CD1c-positive myeloid dendritic cell (primary cell): ENCODE results near the gene GPNMB.

Experiments
- DNase-seq: peaks from one replicate; pipeline ENCODE4 v3.0.0-alpha.2; 2016; ENCODE audit errors: extremely low spot score

The GPNMB gene

DNA sequence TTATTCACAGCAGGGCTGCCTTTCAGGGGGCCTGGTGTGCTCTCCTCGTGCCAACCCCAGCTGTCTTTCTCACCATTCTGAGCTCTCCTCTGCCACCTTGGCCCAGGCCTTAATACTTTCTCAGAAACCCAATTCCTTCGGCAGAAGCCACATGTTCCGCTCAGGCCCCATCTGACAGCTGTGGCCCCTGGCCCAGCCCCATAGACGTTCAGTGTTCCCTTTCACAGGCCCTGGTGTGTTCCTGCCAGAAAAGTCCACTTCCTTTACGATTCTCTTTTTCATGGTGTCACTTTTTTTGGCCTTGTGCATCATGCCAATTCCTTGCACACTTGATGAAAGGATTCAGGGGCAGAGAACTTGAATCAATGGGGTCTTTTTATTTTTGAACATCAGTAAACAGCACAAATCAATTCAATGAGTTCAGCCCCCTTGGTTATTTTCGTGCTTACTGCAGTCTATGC is 15.9 kb upstream of the GPNMB start:
- DNase-seq = no peak

DNA sequence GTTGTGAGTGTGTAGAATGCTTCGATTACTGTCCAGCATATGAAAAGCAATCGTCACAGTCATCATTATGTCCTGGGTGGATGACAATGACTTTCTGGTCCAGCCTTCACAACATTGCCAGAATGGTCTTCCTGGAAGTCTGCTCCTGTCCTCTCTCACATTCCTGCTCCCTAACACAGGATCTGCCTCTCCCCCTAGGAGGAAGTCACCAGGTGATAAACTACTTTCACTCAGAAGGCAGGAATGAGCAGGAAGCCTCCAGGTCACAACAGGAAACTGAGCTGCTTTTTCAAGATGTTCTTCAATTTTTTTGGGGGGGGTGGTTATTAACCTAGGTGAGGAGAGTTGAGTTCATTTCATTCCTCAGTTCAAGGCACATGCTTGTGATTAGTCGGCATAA is 13.6 kb upstream of the GPNMB start:
- no peak for DNase-seq

DNA sequence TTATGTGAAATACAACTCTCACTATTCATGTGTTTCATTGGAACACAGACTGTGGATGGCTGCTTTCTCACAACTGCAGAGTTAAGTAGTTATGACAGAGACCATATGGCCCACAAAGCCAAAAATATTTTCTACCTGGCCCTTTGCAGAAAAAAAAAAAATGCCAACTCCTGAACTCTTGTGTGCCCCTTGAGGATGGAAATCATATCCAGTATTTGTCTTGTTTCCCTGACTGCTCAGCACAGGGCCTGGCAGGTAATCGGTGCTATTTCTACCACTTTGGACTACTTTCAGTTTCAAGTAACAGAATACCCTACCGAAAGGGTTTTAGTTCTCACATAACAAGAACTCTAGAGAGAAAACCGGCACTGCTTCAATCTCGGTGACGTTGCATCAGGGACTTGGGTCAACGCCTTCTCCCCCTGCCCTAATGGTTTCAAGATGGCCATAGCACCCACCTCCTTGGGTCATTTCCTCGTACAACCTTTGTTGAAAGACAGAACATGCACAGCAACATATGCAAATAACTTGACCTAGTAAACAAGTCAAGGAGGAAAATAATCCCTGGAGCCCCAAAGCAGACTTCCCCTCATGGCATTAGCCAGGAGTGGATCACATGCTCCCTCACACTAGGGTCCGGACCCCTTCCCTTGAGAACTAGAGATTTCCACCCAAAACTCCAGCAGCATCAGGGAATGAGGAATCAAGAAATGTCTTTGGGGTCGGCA is 11.8 kb upstream of the GPNMB start:
- no peak for DNase-seq

DNA sequence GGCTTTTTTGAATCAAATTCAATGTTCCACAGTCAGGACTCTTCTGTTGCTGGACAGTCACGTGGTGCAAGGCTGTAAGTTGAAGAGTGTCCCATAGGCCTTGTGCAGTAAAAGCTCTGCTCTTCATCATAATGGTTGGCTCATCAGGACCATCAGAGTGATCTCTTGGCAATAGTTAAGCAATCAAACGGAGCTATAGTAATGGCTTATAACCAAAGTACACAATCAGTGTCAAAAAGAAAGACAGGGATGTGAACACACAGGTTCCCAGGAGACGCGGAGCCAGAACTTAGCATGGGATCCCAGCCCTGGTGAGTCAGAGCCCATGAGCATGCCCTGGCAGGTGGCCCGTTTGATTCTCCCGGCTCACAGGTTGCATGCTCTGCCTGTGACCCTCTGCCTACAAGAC is 10.8 kb upstream of the GPNMB start:
- DNase-seq = no peak

DNA sequence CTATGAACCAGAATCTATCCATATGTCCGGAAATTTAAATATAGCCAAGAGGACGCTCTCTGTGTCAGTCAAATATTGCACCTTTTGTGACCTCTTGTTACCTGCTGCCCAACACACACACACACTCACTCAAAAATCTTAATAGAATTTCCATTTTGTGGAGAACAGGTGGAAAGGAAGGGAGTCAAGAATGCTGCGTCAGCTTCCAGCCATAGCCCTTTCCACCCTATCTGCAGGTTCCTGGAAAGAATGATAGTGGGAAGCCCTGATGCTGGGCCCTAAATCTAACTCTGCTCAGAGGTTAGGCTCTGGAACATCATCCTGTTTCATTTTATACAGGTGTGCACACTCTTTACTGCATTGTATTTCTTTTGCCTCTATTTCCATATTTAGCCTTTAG is 9.6 kb upstream of the GPNMB start:
- no peak for DNase-seq

DNA sequence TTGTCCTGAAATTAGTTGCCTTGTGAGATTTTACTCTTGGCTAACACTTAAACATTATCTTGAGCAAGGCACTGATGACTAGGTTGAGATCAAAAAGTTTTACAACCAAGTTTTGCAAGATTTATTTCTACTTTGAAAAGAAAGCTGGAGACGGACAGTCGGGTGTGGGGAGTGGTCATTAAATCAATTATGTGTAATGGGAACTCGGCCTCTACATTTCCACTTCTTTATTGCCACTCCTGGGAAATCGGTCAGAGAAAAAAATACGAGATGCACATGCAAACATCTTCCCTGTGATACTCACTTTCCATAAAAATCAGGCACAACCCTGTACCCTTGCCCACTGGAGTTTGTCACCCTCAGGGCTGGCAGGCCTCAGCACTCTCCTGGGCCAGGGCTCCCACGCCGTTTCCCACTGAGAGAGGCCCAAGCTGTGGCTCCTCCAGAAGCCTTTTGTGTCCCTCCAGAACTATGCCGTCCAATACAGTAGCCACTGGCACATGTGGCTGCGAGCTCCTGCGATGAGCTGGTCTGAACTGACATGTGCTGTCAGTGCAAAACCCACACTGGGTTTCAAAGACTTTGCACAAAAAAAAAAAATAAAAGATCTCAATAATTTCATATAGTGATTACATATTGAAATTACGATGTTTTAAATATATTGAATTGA is 7.5 kb upstream of the GPNMB start:
- DNase-seq = no peak

DNA sequence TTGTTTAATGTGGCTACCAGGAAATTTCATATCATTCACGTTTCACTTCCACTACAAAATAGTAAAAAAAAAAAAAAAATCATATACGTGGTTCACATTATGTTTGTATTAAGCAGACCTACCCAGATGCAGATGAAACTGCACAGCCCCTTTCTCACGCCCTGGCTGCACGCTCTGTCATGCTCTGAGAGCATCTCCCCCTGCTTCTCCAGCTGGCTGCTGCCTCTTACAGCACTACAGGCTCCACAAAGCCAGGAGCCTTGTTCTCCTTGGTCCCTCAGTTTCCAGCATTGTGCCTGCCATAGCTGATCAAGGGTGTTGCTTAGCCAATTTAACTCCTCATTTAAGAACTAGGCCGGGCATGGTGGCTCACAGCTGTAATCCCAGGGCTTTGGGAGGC is 6.9 kb upstream of the GPNMB start:
- no peak for DNase-seq

DNA sequence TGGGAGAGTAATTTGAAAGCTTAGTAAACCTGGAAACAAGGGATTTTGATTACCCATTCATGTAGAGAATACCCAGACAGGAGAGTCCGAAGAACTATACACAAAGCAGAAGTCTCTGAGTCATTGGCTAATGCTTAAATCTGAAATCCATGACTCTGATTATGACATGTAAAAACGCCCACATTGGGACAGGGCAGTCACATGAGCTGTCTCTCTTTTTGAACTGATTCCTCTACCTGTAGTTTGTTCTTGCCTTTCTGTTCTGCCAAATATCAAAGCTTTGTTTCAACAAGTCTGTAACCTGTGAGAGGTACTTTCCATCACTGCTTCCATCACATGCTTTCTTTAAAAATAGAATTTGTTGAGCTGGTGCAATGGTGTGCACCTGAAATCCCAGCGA is 4.3 kb upstream of the GPNMB start:
- peak; percentile 88 for DNase-seq

DNA sequence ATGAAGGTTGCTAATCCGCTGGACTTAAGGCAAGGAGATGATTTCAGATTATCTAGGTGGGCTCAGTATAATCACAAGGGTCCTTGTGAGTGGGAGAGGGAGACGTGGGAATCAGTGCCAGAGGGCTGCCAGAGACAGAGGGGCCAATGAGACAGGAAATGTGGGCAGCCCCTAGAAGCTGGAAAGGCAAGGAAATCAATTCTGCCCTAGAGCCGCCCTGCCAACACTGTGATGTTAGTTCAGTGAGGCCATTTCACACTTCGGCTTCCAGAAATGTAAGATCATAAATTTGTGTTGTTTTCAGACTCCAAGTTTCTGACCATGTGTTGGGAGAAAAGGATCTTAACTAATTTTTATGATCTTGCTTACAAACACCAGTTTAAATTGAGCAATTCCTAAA is 3.6 kb upstream of the GPNMB start:
- DNase-seq = no peak

DNA sequence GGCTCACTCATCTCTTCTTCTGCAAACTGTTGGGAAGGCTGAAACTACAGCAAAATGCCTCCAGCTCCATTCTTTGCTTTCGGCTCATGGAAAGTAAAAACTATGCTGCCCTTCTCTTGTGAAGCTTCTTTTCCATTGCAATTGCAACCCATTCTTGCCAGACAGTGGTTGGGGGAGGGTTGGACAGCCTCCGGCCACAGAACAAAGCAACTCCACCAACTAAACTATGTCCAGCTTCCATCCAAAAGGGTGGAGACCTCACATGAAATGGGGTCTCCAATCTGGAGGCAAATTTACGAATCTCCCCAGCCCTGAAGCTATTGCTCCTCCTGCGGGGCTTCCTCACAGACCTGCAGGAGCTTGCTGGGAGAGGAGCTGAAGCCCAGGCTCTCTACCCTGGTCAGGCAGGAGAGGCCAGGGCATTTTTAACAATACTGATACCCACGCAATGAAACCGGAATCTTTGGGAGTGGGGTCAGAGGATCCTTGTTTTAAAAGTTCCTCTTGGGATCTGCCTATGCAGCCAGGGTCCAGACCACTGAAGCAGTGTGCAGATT is 549 bp downstream of the GPNMB start:
- DNase-seq = no peak

DNA sequence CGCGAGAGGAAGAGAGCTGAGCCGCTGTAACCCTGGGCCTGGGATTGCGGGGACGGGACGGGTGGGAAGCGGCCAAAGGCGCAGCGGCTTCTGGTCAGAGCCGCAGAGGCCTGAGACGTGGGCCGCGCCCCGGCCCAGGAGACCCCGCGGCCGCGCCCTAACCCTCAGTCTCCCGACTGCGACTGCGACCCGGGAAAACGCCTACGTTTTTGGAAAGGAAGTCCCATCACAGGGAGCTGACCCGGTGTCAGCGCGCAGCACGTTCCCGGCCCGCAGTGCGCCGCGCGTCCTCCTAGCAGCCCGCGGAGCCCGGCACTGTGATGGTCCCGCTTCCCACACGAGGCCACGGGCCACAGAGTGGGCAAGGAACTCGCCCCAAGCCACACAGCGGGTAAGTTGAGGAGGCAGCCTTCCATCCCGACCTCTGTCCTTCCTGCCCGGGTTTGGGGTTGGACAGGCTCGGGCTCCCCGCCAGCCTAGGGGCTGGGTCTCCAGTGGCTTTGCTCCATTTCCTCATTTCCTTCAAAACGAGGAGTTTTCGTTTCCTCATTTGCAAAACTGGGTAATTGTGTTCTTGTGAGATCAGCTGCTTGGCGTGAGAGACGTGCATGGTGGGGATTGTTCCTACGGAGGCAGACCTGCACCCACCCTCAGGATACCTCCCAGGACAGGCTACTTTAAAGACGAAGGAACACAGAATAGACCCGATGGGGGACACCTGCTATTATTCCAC is 1.2 kb downstream of the GPNMB start:
- peak; percentile 92 for DNase-seq

DNA sequence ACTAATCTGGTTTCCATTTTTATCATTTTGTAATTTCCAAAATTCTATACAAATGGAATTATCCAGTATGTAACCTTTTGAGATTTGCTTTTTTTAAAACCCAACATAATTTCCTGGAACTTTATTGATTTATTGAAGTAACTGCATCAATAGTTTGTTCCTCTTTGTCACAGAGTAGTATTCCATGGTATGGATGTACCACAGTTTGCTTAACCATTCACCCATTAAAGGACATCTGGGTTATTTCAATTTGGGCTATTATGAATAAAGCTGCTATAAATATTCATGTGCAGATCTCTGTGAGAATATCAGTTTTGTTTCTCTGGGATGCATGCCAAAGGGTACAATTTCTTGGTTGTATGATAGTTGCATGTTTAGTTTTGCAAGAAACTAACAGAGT is 2.9 kb downstream of the GPNMB start:
- DNase-seq = no peak

DNA sequence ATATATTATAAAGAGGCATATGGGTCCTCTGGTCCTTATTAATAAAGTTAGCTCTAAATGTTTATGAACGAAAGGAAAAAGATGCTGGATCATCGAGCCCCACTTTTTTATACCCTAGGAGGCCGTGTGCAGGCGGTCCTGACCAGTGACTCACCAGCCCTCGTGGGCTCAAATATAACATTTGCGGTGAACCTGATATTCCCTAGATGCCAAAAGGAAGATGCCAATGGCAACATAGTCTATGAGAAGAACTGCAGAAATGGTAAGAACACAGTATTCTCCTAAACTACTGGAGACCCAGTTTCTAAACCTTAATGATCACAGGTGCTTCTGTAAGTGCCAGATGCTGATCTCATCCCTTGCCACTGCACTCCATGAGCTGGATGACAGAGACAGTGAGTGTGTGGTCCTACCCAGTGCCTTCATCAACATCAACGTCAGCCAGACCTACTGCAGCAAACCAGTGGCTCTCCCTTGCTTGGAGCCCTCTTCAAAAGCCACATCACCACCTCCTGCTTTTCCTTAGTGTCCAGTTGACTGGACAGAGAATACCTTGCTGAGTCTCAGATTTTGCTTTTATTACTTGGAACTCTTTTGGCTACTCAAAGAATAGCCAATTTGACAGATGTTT is 7.6 kb downstream of the GPNMB start:
- no peak for DNase-seq

DNA sequence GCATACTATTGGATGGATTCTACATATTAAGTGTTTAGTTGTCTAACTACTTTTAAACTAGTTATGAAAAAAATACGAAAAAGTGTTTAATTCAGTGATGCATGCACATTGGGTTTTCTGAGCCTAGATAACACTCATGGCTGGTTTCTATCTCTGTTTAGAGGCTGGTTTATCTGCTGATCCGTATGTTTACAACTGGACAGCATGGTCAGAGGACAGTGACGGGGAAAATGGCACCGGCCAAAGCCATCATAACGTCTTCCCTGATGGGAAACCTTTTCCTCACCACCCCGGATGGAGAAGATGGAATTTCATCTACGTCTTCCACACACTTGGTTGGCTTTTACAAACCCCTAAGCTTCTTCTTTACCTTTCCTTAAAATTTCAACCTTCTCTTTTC is 10.2 kb downstream of the GPNMB start:
- no peak for DNase-seq

DNA sequence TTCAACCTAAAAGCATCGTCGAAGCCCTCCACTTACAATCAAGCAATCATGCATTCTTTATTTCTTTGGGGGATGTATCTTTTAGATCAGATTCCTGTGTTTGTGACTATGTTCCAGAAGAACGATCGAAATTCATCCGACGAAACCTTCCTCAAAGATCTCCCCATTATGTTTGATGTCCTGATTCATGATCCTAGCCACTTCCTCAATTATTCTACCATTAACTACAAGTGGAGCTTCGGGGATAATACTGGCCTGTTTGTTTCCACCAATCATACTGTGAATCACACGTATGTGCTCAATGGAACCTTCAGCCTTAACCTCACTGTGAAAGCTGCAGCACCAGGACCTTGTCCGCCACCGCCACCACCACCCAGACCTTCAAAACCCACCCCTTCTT is 13.8 kb downstream of the GPNMB start:
- no peak for DNase-seq

DNA sequence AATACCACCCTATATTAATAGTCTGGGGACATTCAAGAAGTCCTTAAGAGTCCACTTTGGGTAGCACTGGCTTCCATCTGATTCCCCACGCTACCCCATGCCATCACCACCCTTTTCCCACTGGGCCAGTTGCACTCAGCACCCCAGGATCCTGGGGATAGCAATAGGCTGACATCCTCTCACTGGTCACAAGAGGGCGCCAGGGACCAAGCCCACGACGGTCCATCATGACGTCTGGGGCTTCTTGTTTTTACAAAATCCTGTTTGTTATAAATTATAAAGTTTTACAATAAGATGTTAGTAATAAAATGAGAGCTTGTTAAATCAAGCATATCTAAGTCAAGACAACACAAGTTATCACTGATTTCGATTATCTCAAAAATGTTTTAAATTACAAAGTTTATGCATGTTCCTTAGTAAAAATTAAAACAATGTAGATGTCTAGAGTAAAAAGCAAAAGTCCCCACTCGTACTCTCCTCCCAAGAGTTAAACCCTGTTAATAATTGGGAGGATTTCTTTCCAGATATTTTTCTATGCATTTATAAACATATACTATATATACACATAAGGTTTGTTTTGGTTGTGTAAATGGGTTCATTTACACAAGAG is 15.4 kb downstream of the GPNMB start:
- DNase-seq = peak; percentile 71

DNA sequence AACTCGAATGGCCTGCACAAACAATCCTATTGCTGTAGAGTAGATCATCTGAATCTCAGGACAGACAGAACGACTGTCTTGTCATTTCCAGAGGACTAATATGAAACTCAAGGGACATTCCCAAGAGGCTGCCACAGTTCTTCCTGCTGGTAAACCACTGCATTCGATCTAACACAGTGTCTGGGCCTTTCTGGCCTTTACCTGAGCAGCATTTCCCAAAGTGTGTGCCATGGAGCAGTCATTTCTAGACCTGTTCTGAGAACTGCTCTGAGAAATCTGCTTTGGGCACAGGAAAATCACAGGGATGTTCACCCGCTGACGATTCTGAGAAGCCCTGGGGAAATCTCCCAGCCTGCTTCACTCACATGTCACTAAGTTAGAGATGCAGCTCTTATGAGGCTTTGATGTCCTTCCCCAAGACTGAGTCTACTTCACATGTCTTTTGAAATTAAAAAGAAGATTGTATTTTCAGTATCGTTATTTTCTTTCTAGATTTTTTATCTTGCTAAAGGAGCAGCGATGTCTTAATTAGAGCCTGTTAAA is 18.4 kb downstream of the GPNMB start:
- no peak for DNase-seq

DNA sequence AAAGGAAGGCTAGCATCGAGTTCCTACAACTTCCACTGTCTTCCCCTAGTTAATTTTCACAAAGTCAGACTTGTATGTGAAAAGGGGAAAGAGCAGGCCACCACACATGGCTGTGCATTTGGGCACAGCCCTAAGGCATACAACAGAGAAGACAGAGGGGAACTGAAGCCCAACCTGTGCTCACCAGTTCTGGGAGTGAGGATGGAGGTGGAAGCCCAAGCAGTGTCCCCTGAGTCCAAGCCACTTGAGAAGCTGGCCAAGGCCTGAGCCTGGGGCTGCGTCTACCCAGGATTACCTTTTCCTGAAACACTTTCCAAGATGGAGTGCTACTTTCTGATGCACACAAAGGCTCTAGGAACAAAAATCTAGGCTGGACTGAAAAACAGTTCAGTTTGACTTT is 20.3 kb downstream of the GPNMB start:
- DNase-seq = no peak

DNA sequence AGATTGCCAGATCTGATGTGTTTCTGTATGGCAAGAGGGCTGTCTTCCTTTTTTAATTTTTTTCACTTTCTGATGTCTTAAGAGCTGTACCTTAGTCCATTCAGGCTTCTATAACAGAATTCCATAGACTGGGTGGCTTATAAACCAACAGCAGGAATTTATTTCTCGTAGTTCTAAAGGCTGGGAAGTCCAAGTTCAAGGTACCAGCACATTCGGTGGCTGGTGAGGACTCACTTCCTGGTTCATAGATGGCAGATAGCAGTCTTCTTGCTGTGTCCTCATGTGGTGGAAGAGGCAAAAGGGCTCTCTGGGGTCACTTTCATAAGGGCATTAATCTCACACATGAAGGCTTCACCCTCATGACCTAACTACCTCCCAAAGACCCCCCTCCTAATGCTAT is 20.8 kb downstream of the GPNMB start:
- DNase-seq = no peak

DNA sequence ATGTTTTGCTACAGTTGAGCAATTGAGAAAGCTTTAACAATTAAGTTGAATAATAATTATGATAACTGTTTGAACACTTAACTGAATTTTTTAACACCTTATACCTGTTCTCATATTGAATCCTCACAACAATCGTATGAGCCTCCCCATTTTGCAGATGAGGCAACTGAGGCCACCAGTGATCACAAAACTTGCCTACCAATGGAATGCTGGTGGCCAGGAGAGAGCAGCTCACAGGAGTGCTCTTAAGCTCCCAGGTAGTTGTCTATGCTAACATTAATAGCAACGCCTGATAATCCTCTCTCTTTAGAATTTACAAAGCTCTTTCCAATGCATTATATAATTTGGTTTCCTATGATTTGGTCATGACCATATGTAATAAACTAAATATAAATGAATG is 21.6 kb downstream of the GPNMB start:
- DNase-seq = no peak

DNA sequence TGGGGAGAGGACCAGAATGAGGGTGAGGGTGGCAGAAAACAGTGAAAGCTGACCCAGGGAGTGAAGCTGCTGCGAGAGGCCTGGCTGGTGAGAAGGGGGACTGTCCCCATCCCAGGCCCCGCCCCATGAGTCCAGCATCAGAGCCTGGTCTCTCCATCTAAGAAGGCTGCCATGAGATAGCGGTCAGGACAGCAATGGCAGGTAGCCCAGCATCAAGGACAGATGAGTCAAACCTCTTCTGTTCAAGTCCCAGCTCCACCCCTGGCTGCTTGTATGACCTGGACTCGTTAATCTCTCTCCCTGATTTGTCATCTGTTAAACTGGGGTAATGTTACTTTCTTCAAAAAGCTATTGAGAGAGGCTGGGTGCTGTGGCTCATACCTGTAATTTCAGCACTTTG is 22.2 kb downstream of the GPNMB start:
- no peak for DNase-seq

DNA sequence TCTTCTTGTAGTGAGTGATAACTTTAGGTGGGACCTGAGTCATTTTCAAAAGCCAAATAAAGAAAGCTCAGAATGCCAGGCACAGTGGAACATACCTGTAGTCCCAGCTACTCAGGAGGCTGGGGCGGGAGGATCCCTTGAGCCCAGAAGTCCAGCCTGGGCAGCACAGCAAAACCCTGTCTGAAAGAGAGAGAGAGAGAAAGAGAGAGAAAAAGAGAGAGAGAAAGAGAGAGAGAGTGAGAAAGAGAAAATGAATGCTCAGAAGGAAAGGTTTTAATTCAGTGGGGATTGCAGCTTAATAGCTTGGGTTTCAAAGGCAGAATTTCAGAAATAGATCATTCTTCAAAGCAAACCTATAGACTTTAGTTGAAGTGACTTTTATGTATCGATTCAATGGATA is 25.7 kb downstream of the GPNMB start:
- no peak for DNase-seq
